CD14-positive monocyte (primary cell): ENCODE measurements around the gene STPG2. TPM values are rescaled to one million over a fixed set of nuclear protein-coding genes. Genes with fewer than 3 reads are reported as not detected.

Experiments used
- DNase-seq, 3 donors: peaks; one replicate each; pipeline ENCODE4 v3.0.0-alpha.2; 2011 to 2022
- H2AFZ ChIP-seq: 2 replicates; pipeline ENCODE4 v1.6.0; 2012; ENCODE audit warnings: mild to moderate bottlenecking, low read depth, low read length, inconsistent platforms; ENCODE audit not compliant: insufficient read depth, poor library complexity, severe bottlenecking
- H3K27ac ChIP-seq, 2 donors: 1 replicate in 1 of 2; 2 replicates in 1 of 2; pipeline ENCODE4 v1.5.1; 2012 to 2013; ENCODE audit warnings: low read length in 2 of 2, control low read depth in 1 of 2, inconsistent platforms in 1 of 2, low read depth in 1 of 2, mild to moderate bottlenecking in 1 of 2
- H3K27me3 ChIP-seq, 2 donors: one replicate each; pipeline versions ENCODE4 v1.6.0 to v1.6.1; 2011 to 2013; ENCODE audit warnings: low read length in 2 of 2; ENCODE audit not compliant: control insufficient read depth in 2 of 2, insufficient read depth in 2 of 2
- H3K36me3 ChIP-seq, 2 donors: replicated peaks in 1 of 2; 1 replicate in 1 of 2; 2 replicates in 1 of 2; pipeline versions ENCODE4 v1.5.1 to v1.6.1; 2012 to 2013; ENCODE audit warnings: low read length in 2 of 2, control low read depth in 1 of 2, inconsistent platforms in 1 of 2, mild to moderate bottlenecking in 1 of 2; ENCODE audit not compliant: insufficient read depth in 2 of 2, control insufficient read depth in 1 of 2
- H3K4me1 ChIP-seq, 2 donors: 1 replicate in 1 of 2; 2 replicates in 1 of 2; pipeline versions ENCODE4 v1.5.1 to v1.6.1; 2012 to 2013; ENCODE audit warnings: low read length in 2 of 2, control low read depth in 1 of 2, inconsistent platforms in 1 of 2, mild to moderate bottlenecking in 1 of 2, moderate library complexity in 1 of 2; ENCODE audit not compliant: insufficient read depth in 2 of 2, control insufficient read depth in 1 of 2
- H3K4me2 ChIP-seq: replicated peaks from 2 replicates; pipeline ENCODE3; 2012; ENCODE audit warnings: low read length, moderate library complexity, mild to moderate bottlenecking; ENCODE audit not compliant: poor library complexity, severe bottlenecking; ENCODE audit errors: extremely low read depth
- H3K4me3 ChIP-seq, 3 experiments: fragments of 200-600 bp in 1 of 3; sonication (generic) in 1 of 3; replicated peaks in 1 of 3; 1 replicate in 2 of 3; 2 replicates in 1 of 3; pipeline ENCODE4 v1.5.1; 2011 to 2013; ENCODE audit warnings: low read length in 3 of 3, mild to moderate bottlenecking in 3 of 3, control low read depth in 2 of 3, low read depth in 2 of 3, inconsistent platforms in 1 of 3, moderate library complexity in 1 of 3
- H3K79me2 ChIP-seq: 2 replicates; pipeline ENCODE4 v1.6.0; 2012; ENCODE audit warnings: mild to moderate bottlenecking, control low read depth, inconsistent platforms, low read length, moderate library complexity; ENCODE audit not compliant: insufficient read depth
- H3K9ac ChIP-seq: 2 replicates; pipeline ENCODE4 v1.6.0; 2017; ENCODE audit warnings: low read length, mild to moderate bottlenecking; ENCODE audit not compliant: insufficient read depth, poor library complexity, severe bottlenecking
- H3K9me3 ChIP-seq, 2 donors: replicated peaks in 1 of 2; 1 replicate in 1 of 2; 2 replicates in 1 of 2; pipeline versions ENCODE4 v1.5.1 to v1.6.1; 2012 to 2013; ENCODE audit warnings: low read length in 2 of 2, control low read depth in 1 of 2; ENCODE audit not compliant: control insufficient read depth in 1 of 2, insufficient read depth in 1 of 2
- H4K20me1 ChIP-seq: 2 replicates; pipeline ENCODE4 v1.6.0; 2012; ENCODE audit warnings: mild to moderate bottlenecking, low read length, control low read depth, moderate library complexity; ENCODE audit not compliant: insufficient read depth
- H3K27ac Mint-ChIP-seq, 7 donors: one replicate each; pipeline ENCODE4 v1.8.0; 2020; ENCODE audit warnings: mild to moderate bottlenecking in 7 of 7, mixed read lengths in 7 of 7, moderate library complexity in 6 of 7, inconsistent platforms in 2 of 7
- H3K27me3 Mint-ChIP-seq, 3 donors: one replicate each; pipeline ENCODE4 v1.8.0; 2021 to 2022; ENCODE audit warnings: low read depth in 3 of 3, mild to moderate bottlenecking in 3 of 3, mixed read lengths in 3 of 3, moderate library complexity in 3 of 3, inconsistent platforms in 1 of 3
- H3K36me3 Mint-ChIP-seq, 2 donors: one replicate each; pipeline ENCODE4 v1.8.0; 2020; ENCODE audit warnings: mixed read lengths in 2 of 2, inconsistent platforms in 1 of 2, mild to moderate bottlenecking in 1 of 2
- H3K4me1 Mint-ChIP-seq: one replicate; pipeline ENCODE4 v1.8.0; 2020; ENCODE audit warnings: mild to moderate bottlenecking, mixed read lengths
- H3K4me3 Mint-ChIP-seq, 2 donors: one replicate each; pipeline ENCODE4 v1.8.0; 2020; ENCODE audit warnings: mild to moderate bottlenecking in 2 of 2, mixed read lengths in 2 of 2, moderate library complexity in 1 of 2
- H3K9me3 Mint-ChIP-seq, 7 donors: one replicate each; pipeline ENCODE4 v1.8.0; 2020 to 2022; ENCODE audit warnings: mixed read lengths in 7 of 7, mild to moderate bottlenecking in 6 of 7, moderate library complexity in 6 of 7, inconsistent platforms in 2 of 7
- CTCF ChIP-seq: fragments of 200-600 bp; IDR thresholded peaks from one replicate; pipeline ENCODE4 v1.8.0; 2022; ENCODE audit warnings: antibody characterized with exemption, mild to moderate bottlenecking
- WGBS: methylation state at CpG from one replicate; pipeline ENCODE4 v1.1.5; 2013; ENCODE audit warnings: missing lambda C conversion rate; ENCODE audit not compliant: insufficient coverage; 5-methylcytosine and 5-hydroxymethylcytosine counted together
- intact Hi-C, 2 donors: fragments of 100-400 bp; cut with micrococcal nuclease; formaldehyde crosslinking; loops; one replicate each; pipeline versions ENCODE4 v1.15.0 to v1.15.1; 2023
- polyA plus RNA-seq, 3 donors: library from polyadenylated mRNA; depleted of rRNA in 1 of 3; unstranded in 2 of 3; stranded (reverse) in 1 of 3; fragments of 300-500 nt in 2 of 3; fragments of >200 nt in 1 of 3; fragmentation: Illumina TruSeq in 2 of 3; gene quantifications; 1 replicate in 2 of 3; 2 replicates in 1 of 3; pipeline ENCODE4 v1.2.3, GENCODE V29; 2012 to 2021

STPG2 gene
- polyA plus RNA-seq, 3 donors = 0.04 TPM; not detected in 2

DNA sequence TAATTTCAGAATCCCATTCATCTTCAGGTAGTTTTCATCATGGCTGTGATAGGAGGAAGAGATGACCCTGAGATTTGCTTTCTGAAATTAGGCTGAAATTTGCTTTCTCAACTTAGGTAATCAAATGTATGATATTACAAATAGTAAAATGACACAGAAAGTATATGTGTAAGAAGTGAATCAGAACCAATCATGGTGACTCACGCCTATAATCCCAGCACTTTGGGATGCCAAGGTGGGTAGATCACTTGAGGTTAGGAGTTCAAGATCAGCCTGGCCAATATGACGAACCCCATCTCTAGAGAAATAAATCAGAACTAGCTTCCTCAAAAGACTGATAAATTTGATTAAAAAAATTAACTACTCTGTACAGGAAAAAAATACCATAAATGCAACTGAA is 555.4 kb downstream of the STPG2 start:
- no peaks in the 10 kb centered on the region for H3K36me3 Mint-ChIP-seq
- Histone ChIP-seq H3K4me2 (no peak overlapping the region), H3K4me3 (no peak overlapping the region), H3K27ac (no peak overlapping the region), H3K4me1 (no peaks in the 10 kb centered on the region), H3K36me3 (no peaks in the 10 kb centered on the region), H3K9ac (no peak overlapping the region), H3K27me3 (no peaks in the 10 kb centered on the region), H4K20me1 (no peaks in the 10 kb centered on the region), H3K79me2 (no peaks in the 10 kb centered on the region), H3K9me3 (peaks cover 6 to 9% of the 10 kb centered on the region in 2 donors), H2AFZ (no peak overlapping the region)
- intact Hi-C loops = no loop called here
- DNase-seq = no peak
- no peak for TF ChIP-seq CTCF
- H3K9me3 Mint-ChIP-seq = peaks cover 0 to 5% (median 2%) of the 10 kb centered on the region in 7 donors
- no peak overlapping the region for H3K4me3 Mint-ChIP-seq
- no CpG with 5 or more reads among the region's 2 CpGs for WGBS
- no peaks in the 10 kb centered on the region for H3K27me3 Mint-ChIP-seq
- H3K27ac Mint-ChIP-seq = no peak overlapping the region
- H3K4me1 Mint-ChIP-seq = no peaks in the 10 kb centered on the region

DNA sequence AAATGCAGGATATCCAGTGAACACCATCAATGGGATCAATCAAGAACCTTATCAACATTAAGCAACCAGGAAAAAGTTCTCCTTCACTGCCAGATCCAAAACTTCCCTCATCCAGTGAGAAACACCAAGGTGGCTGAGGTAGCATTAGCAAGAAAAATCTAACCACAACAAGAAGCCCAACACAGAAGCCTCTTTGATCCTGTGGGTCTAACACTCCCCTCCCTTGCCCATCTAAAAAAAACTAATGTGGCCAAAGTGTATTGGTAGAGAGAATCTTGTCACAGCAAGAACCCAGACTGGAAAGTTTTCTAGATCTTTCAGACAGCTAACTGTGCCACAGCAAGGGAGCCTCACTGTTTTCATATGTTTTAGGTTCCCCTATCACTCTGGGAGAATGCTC is 558.0 kb downstream of the STPG2 start:
- Histone ChIP-seq H3K4me3 (no peak overlapping the region), H3K27ac (no peak overlapping the region), H3K27me3 (no peaks in the 10 kb centered on the region), H4K20me1 (no peaks in the 10 kb centered on the region), H3K9me3 (no peaks in the 10 kb centered on the region), H3K36me3 (no peaks in the 10 kb centered on the region), H3K79me2 (no peaks in the 10 kb centered on the region), H3K4me1 (no peaks in the 10 kb centered on the region), H3K4me2 (no peak overlapping the region), H3K9ac (no peak overlapping the region), H2AFZ (no peak overlapping the region)
- peaks cover 0 to 3% (median 0%) of the 10 kb centered on the region in 7 donors for H3K9me3 Mint-ChIP-seq
- no peak overlapping the region for H3K27ac Mint-ChIP-seq
- TF ChIP-seq CTCF = no peak
- no peaks in the 10 kb centered on the region for H3K4me1 Mint-ChIP-seq
- H3K4me3 Mint-ChIP-seq = no peak overlapping the region
- no peak for DNase-seq
- H3K27me3 Mint-ChIP-seq = no peaks in the 10 kb centered on the region
- intact Hi-C loops = no loop called here
- no peaks in the 10 kb centered on the region for H3K36me3 Mint-ChIP-seq
